NCI-H1092 (cell line): ENCODE measurements around the gene EXOC2.

ENCODE experiments used
- DNase-seq: peaks from one replicate; lab custom pipeline; 2025; lab: John Stamatoyannopoulos, UW

The EXOC2 gene

DNA sequence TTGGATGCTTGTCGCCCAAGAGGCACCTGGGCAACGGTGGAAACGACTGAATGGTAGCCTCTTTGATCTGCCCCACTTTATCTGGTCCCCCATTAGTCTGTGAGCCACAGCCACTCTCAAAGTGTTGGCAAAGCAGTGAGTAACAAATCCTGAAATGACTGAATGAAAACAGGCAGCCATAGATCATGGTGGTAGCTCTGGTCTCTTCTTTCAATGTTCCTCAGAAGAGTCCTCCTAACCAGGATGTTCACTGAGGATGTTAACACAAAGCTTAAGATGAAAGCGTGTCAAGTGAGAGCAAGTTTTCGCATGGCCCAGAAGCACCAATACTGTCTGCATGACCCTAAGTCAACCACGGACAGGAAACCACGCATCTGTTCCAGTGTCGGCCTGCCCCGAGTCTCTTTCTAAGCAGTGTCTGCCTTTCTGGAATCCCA lies 194.1 kb downstream of the EXOC2 start:
- DNase-seq = no peak

DNA sequence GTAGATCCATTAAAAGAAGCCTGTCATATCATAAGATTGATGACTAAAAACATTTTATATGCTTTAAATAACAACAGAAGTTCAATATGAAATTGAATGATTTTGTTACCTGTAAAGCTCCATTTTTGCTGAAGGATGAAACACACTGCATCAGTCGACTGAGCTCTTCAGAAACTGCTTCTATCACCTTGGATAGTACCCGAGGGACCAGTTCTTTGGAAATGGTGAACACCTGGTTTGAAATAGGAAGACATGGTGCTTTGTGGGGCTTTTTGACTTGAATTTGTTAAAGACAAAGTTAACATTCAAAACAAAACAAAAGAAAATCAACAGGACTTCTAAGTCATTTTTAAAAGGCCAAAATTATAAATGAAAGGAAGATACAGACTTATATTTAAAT lies 195.7 kb downstream of the EXOC2 start:
- no peak for DNase-seq

DNA sequence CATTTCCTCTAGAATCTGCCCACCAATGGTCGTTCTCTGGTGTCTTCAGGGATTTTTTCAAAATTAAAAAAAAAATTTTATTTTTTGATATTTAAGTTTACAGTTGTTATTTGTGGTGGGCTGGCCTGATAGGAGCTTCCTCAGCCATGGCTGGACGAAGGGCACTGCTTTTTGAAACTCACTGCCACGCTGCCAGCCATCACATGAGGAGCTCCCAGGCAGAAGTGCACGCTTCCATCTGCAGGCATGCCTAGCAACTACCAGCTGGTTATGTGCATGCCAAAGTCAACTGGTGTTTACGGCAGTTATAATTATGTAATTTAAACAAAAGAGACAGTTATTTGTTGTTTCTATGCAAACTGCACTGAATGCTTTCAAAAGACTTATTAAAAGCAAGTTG lies 196.3 kb downstream of the EXOC2 start:
- no peak for DNase-seq

DNA sequence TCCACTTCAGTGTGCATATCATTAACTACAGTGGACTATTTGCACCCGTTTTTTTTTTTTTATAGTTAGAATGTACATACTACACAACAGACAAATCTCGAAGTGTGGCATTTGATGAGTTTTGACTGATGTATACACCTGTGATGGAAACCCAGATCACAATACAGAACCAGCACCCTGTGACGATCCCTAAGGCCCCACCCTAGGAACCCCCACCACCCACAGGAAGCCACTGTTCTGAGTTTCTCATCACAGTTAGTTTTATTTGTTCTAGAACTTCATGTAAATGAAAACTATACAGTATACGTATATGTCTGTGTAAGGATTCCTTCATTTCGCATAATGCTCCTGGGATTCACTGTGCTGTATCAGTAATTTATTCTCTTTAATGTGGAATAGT lies 198.5 kb downstream of the EXOC2 start:
- DNase-seq = no peak

DNA sequence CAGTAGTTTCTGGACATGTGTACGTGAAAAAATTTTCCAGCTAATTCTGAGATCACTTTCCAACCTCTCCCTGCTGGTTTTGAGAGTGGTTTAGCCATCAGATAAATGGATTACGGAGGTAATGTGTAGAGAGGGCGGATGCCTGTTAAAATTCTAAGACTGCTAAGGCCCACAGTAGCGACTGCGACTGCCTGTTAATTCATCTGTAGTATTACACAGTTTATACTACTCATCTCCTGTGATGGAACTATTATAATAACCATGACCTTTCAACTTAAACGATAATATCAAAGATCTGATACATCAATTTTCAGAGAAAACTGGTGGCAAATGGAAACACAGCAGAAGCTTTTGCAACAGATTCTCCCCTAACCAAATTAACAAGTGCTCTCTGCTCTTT lies 199.1 kb downstream of the EXOC2 start:
- no peak for DNase-seq

DNA sequence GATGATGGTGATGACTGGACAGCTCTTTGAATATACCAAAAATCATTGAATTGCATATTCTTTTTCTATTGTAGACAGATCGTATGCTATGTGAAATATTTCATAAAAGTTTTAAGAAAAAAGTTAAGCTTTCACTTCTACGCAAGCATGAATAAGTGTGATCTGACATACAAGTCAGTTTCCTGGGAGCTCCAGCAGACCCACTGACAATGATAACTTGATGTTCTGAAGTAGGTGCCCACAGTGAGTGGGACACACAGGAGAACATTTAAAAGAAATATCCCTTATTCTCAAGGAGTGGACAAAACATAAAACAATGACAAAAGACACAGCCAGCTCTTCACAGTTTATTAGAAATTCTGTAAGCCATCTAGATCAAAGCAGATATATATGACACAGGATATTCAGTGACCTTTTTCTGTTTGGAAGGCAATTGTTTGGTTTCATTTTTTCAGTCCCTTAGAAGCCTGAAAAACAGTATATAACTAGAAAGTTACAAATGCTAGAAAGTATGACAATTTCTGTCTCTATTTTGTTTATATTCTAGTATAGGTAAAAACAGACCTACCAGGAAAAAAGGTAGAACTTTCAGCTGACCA lies 200.0 kb downstream of the EXOC2 start:
- no peak for DNase-seq

DNA sequence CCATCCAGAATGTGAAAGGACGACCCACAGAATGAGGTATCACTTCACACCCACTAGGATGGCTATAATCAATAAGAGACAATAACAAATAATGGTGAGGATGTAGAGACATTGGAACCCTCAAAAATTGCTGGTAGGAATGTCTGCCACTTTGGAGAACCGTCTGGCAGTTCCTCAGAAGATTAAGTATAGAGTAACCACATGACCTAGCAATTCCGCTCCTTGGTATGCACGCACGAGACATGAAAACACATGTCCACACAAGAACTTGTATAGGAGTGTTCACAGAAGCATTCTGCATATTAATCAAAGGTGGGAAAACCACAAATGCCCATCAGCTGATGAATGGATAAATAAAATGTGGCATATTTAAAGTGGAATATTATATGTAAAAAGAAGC lies 200.8 kb downstream of the EXOC2 start:
- no peak for DNase-seq

DNA sequence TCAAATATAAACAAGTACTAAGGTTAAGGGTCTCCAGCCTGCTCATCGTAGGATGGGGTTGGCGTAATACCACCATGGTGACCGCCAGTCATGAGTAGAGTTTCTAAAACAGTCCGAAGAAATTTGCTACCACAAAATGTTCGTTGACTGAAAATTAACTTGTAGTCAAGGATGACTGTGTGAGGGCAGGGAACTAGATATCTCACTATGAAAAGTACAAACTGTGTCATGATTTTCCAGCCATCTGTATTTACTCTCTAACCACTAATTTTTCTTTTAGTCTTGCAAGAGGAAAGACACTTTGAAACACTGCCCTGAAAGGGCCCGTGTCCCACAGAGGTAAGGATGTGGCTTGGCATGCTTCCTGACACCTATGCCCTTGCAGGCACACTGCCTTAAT lies 201.7 kb downstream of the EXOC2 start:
- DNase-seq = no peak

DNA sequence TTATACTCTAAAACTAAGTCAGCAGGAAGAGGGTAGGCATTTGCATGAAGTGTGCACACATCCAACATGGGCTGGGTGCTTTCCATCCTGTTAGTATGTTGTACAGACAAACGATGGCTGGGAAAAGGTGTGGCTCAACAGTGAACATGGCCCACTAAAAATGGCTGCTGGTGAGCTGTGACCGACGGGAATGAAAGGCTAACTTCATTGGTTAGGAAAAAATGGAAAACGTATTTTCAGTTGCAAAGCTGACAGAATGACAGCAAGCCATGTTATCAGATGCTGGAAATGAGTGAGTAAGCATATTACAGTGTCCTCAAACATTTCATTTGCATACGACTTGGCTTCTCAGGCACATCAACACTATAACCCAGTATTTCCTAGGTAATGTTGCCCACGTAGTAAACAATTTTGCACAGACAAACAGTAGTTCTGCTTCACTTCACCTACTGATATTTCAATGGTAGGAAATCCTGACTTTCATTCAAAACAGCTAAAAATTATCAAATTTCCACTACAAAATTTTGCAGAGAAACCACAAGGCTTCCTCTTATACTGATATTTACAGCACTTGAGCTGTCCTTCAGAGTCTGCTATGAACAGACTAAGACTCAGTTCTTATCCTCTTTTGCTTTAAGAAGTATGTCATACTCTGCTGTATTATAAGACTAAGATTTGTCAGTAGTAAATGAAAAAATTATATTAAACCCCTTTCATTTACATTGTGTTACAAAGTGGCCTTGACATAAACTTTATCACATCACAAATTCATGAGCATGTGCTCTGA lies 202.5 kb downstream of the EXOC2 start:
- no peak for DNase-seq

DNA sequence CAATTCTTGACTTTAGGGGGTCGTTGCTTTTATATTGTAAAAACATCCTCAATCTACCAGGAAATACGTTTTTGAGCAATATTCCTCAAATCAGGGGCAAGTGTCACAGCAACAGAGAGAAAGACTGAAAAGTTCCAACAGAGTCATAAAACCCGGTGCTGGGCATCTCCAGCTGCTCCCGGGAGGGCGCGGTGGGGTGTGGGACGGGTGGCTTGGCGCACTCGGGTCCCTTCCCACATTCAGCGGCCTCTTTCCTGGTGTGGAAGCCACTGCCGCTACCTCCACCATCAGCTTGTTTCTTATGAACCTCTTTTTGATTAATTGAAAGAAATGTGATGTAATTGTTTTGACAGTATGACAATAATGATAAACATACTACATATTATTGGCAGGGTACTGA lies 203.2 kb downstream of the EXOC2 start:
- no peak for DNase-seq

DNA sequence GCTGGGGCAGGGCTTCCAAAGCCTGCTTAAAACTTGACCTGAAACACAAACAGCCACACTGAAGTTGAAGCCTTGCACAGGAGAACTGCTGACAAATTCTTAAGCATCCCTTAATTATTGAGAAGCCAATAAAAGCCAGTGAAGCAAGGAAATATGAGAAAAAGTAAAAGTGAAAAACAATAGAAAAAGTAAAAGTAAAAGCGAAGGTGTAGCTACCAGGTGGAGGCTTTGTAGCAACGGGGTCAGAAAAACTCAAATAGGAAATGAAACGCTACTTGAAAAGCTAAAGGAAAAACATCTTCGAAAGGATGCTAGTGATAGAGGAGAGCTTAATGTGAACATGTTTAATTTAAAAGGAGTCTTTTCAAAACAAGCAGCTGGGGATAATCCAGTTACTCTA lies 203.9 kb downstream of the EXOC2 start:
- DNase-seq = no peak

DNA sequence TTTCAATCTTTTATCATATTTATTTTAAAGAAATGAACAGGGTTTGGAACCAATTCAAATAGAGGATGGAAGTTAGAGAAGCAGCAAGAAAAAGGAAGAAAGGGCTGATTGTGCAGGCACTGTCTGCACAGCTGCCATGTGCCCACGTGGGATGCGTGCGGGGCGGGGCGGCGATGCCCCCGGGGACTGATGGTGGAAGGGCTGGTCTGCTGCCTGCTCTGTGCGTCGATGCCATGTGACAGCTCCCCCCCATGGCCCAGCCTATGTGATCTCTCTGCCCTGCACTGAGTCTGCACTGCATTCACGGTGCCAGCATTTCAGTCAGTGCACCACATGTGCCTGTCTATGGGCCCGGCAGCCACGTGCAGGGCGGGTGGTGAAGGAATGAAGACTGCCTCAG lies 205.0 kb downstream of the EXOC2 start:
- DNase-seq = no peak

DNA sequence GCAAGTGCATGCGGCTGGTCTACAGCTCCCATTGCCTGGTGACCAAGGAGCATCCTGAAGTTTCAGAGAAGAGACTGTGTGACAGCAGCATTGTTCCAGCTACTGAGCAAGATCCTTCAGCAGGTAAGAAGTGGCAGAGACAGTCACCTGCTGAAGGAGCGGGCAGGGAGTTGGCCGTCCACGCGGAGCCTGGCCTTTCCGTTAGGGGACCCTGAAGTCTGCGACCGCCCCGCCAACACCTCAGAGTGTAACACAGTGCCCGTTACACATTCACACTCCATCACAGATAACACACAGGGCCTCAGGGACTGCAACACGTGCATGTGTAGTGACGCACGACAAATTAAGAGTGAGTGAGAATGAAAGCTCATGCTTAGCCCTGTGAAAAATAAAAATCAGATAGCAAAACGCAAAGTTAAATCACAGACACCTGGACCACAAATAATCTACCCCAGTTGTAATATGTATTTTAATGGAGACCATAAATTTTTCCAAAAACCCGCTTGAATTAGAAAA lies 207.2 kb downstream of the EXOC2 start:
- DNase-seq = no peak

DNA sequence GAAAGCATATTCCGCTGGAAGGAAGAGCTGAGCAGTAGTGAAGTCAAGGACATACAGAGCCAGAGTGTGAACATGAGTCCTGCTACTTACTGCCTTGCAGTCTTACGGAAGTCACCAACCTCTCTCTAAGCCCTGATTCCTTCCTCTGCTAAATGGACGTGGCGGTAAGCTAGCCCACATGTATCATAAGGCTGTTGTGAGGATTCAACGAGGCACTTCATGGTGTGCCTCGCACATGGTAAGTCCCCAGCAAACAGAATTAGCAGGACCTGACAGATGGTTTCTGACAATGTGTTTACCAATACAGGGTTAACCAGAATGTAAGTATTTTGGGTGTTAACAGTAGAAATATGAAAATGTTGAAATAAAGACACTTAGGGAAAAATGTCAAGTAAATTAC lies 208.2 kb downstream of the EXOC2 start:
- DNase-seq = no peak

DNA sequence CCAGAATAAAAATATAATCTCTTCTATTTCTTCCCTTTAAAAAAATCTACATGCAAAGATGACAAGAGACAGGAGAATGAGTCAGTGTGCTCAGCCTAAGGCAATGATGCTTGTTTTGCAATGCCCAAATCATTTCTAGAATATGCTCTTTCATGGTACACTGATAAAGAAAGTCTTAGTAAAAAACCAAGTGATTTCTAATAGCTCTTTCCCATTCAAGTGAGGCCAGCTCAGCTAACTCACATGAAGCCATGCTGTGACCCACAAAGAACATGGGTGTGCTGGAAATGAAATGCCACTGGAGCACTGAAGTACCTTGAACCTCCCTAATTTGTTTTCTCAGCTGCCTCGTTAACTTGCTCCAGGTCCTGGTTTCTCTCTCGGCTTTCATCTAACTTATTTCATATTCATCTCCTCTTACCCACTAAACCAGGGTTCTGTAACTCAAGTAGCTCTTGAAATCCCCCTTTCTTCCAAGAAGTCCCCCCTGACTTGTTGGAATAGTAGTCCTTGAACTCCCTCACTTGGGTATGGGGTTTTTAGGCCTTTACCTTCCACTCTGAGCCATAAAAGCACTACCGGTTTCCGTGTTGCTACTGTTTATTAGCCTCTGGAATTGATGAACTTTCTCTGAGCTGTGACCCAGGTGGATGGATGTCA lies 208.7 kb downstream of the EXOC2 start:
- DNase-seq = peak; percentile 4

DNA sequence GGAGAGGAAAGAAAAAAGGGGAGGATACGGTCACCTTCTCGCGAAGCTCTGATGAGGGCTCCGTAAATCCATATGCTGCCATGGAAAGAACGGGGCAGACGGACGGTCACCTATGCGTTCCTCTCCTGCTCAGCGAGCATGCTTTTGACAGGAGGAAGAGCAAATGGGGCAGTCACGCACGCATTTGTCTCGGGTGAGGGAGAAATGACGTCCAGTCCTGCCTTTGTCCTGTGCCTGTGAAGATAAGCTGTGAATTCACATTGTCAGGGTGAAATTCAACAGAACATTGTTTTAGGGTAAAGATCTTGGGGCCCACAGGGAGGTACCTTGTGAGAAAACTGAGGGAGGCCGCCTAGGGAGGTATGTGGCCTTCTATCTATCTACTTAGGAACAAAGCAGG lies 217.6 kb downstream of the EXOC2 start:
- DNase-seq = no peak

DNA sequence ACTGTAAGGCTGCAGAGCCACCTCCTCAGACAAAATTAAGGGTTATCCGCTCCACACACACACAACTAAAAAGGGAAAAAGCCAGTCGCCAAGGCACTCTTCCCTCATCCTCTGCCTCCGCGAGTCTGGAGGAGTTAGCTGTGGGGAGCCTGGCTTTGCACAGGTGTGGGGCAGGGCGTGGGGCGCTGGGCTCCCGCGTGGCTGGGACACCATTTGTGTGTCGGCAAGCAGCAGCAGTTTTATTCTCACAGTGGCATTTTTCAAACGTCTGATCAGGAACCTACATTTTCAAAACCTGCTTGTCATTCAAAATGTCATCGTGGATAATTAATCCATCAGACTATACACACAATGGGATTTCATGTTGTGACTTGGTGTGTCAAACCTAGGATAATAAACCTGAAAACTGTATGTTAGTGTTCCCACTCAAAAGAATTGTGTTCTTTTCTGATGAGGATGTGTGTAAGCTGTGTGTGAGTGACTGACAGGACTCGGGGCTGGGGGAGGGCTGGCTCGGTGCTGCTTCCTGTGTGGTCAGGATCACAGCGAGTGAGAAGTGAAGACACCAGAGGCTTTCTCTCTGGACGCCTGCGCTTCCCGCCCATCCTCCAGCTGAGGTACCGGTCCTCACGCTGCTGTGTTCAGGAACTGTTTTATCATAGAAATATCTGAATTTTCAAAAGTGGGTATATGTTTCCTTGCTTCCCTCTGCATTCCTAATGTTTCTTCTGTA lies 218.3 kb downstream of the EXOC2 start:
- DNase-seq = no peak

DNA sequence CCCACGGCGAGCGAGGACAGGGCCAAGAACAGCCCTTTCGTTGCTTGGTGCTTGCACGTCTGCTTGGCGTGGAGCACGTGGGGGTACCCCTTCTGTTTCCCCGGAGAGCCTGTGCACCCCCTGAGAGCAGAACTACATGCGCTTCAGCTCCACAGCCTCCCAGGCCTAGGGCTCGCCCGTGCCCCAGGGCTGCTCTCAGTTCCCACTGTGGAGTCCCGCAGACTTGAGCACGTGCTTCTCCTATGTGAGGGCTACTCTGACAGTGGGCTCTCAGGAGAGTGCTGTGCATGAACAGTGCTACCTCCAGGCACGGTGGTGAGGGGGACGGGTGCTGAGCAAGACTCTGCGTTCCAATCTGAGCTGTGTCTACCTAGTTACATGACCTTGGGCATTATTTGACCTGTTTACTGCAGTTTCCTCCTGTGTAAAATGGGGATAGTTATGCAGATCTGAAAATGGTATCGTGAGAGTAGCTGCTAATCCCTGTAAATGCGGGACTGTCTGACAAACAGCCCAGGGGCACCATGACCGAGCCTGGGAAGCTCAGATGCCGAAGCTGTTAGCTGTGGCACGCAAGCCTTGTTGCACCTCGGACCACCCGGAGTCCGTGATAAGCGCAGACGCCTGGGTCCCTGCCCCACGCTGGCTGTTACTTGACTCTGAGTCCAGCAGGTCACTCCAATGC lies 219.0 kb downstream of the EXOC2 start:
- no peak for DNase-seq

DNA sequence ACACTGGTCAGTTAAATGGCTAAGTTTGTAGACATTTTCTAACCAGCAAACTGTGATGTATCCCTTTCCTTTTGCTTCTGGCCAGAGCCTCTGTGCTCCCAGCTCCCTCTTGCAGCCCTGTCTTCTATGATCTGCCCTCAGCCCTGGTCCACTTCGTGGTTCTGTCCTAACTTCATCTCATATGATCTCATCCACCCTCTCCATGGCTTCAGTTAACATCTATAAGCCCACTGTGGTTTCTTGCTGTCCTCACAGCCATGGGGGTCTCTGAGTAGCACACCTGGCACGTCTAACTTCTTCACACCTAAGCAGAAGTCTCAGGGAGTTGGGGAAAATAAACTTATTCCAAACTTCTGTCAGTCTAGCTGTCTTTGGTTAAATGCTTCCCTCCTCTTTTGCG lies 219.6 kb downstream of the EXOC2 start:
- DNase-seq = no peak

DNA sequence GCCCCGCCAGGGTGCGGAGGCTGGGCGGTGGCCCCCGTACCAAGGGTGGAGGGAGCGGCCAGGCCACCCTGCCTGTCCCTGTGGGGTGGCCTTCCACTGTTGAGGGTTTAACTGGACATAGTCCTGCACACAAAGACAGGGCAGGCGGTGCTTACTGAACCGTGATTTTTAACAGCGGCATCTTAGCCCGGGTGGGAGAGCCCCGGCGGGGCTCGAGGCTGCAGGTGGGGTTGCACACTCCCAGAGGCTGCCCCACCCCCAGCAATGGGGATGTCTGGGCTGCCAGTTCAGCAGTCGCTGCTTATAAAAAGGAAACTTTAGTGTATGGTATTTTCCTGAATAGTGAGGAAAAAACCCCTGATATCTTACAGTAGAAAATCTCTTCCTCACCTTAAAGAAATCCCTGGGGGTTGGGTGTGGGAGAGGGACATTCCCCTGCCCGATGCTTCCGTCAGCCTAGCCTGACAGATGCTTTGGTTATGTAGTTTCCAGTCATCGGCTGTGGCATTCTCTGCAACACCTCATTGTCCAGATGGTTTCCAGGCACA lies 222.0 kb downstream of the EXOC2 start:
- DNase-seq = no peak

DNA sequence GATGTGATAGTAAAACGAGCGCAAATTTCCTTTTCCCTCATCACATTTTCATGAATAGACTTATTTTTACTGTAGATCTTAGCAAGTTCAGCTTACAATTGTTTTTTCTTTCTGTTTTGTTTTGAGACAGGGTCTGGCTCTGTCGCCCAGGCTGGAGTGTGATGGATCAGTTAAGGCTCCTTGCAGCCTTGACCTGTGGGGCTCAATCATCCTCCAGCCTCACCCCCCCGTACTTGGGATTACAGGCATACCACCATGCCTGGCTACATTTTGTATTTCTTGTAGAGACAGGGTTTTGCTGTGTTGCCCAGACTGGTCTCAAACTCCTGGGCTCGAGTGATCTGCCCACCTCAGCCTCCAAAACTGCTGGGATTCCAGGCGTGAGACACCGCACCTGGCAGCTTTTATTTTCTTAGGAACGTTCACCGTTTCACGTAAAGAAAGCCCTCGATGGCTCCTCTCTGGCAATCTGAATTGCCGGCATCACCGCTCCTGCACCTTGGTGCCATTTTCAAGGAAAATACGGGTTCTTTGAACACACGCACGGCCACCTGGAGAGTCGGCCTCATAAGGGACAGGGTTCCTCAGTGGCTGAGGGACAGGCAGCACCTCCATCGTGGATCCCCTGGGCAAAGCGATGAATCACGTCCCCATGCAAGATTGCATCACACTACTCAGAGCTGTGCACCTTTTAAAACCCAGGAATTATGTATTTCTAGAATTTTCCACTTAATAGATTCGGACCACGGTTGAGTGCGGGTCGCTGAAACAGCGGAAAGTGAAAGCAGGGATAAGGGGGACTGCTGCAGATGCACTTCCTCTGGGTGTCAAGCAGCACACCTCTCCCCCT lies 222.7 kb downstream of the EXOC2 start:
- DNase-seq = no peak
